AG10803 (cell line): ENCODE measurements around the gene UQCRHL.
"Not testable (repeated sequence)": the region's sequence is repeated elsewhere in the genome, so short reads cannot be mapped to it uniquely, and the experiment has no call there.

Source experiments
- DNase-seq: peaks from one replicate; pipeline ENCODE4 v3.0.0; 2010; ENCODE audit warnings: low read depth
- H3K4me3 ChIP-seq: 2 replicates; pipeline ENCODE4 v1.5.1; 2011; ENCODE audit warnings: mild to moderate bottlenecking, low read length, control low read depth
- CTCF ChIP-seq: conservative IDR thresholded peaks from 2 replicates; pipeline ENCODE4 v1.5.1; 2011; ENCODE audit warnings: mild to moderate bottlenecking, low read length, control low read depth, inconsistent platforms

UQCRHL gene

GRCh38 chr1:15833842-15834405 is 26.5 kb upstream of the UQCRHL start:
- no peak for DNase-seq
- no peak for TF ChIP-seq CTCF
- H3K4me3 ChIP-seq = peak overlapping the region; percentile 91

- TF ChIP-seq CTCF = no peak
- DNase-seq = peak; percentile 81
- peak overlapping the region; percentile 91 for H3K4me3 ChIP-seq
Observed at GRCh38 chr1:15833069-15833679, 25.7 kb upstream of the UQCRHL start.

- no peak for DNase-seq
- TF ChIP-seq CTCF = no peak
- no peak overlapping the region for H3K4me3 ChIP-seq
Observed at GRCh38 chr1:15830258-15830657, 22.8 kb upstream of the UQCRHL start.

GRCh38 chr1:15828931-15829330 is 21.5 kb upstream of the UQCRHL start:
- not testable (repeated sequence) for DNase-seq, H3K4me3 ChIP-seq

GRCh38 chr1:15827567-15827966 is 20.1 kb upstream of the UQCRHL start:
- H3K4me3 ChIP-seq, DNase-seq: not testable (repeated sequence)

- no peak overlapping the region for H3K4me3 ChIP-seq
- no peak for DNase-seq
- no peak for TF ChIP-seq CTCF
Observed at GRCh38 chr1:15826810-15827507, 19.5 kb upstream of the UQCRHL start.

GRCh38 chr1:15825800-15826199 is 18.4 kb upstream of the UQCRHL start:
- TF ChIP-seq CTCF = no peak
- DNase-seq = no peak
- H3K4me3 ChIP-seq = no peak overlapping the region

GRCh38 chr1:15820478-15820877 is 13.0 kb upstream of the UQCRHL start:
- no peak for TF ChIP-seq CTCF
- H3K4me3 ChIP-seq = no peak overlapping the region
- peak; percentile 74 for DNase-seq
